Activated CD4-positive, alpha-beta T cell treated with anti-CD3 and anti-CD28 coated beads, Interleukin-2, amount 50 U/mL, for 24 hours (primary cell): ENCODE results near the gene USP36.
"Not testable (repeated sequence)": the region's sequence is repeated elsewhere in the genome, so short reads cannot be mapped to it uniquely, and the experiment has no call there.

Experiments used
- DNase-seq, 2 donors: peaks; one replicate each; pipeline ENCODE4 v3.0.0-alpha.2; 2020; ENCODE audit warnings: low read depth in 1 of 2, low spot score in 1 of 2

The USP36 gene

GRCh38 chr17:78771758-78772382, 68.7 kb downstream of the USP36 start:
- no peak for DNase-seq

- no peak for DNase-seq
Measured at GRCh38 chr17:78769196-78769773, 71.3 kb downstream of the USP36 start.

GRCh38 chr17:78767806-78768205, 72.8 kb downstream of the USP36 start:
- DNase-seq: no peak

GRCh38 chr17:78766743-78767294, 73.8 kb downstream of the USP36 start:
- no peak for DNase-seq

GRCh38 chr17:78766225-78766624, 74.4 kb downstream of the USP36 start:
- DNase-seq: no peak

GRCh38 chr17:78765821-78766220, 74.8 kb downstream of the USP36 start:
- no peak for DNase-seq

- DNase-seq: no peak
Measured at GRCh38 chr17:78764871-78765270, 75.7 kb downstream of the USP36 start.

- DNase-seq: no peak
Measured at GRCh38 chr17:78763561-78763960, 77.1 kb downstream of the USP36 start.

- no peak for DNase-seq
Measured at GRCh38 chr17:78761789-78762406, 78.7 kb downstream of the USP36 start.

- no peak for DNase-seq
Measured at GRCh38 chr17:78759969-78760352, 80.7 kb downstream of the USP36 start.

GRCh38 chr17:78759203-78759968, 81.2 kb downstream of the USP36 start:
- DNase-seq: peak in 1 of 2 donors; percentile 59

- DNase-seq: no peak
Measured at GRCh38 chr17:78753316-78754250, 87.0 kb downstream of the USP36 start.

- no peak for DNase-seq
Measured at GRCh38 chr17:78751447-78752161, 89.0 kb downstream of the USP36 start.

- DNase-seq: not testable (repeated sequence)
Measured at GRCh38 chr17:78751000-78751399, 89.6 kb downstream of the USP36 start.

GRCh38 chr17:78748730-78749317, 91.8 kb downstream of the USP36 start:
- DNase-seq: peak in 1 of 2 donors; percentile 71

- no peak for DNase-seq
Measured at GRCh38 chr17:78748048-78748729, 92.4 kb downstream of the USP36 start.

- DNase-seq: no peak
Measured at GRCh38 chr17:78747488-78747887, 93.1 kb downstream of the USP36 start.

GRCh38 chr17:78746949-78747269, 93.7 kb downstream of the USP36 start:
- no peak for DNase-seq
